MM.1S (cell line): ENCODE measurements around the gene NEURL4.

Experiments used
- CTCF ChIP-seq: fragments of 300-600 bp; sonication (generic); IDR thresholded peaks from 2 replicates; pipeline ENCODE4 v1.5.1; 2016; ENCODE audit warnings: antibody characterized with exemption, low read length, mixed read lengths
- EZH2 ChIP-seq: fragments of 300-600 bp; sonication (generic); optimal IDR thresholded peaks from 2 replicates; pipeline ENCODE3; 2017; ENCODE audit warnings: low read depth, mild to moderate bottlenecking, antibody characterized with exemption, low read length, mixed read lengths

GRCh38 chr17:7367083-7367482 lies 37.9 kb upstream of the NEURL4 start:
- TF ChIP-seq CTCF, result no peak
- TF ChIP-seq EZH2, result no peak
